Astrocyte (in vitro differentiated cells and primary cell): ENCODE data around the gene HAUS8. TPM values are rescaled to one million over a fixed set of nuclear protein-coding genes. Genes with fewer than 3 reads are reported as not detected.

Experiments used
- DNase-seq: peaks from one replicate; pipeline ENCODE4 v3.0.0-alpha.2; 2010; ENCODE audit warnings: low read depth
- FAIRE-seq: peaks from 2 replicates; lab custom pipeline; 2011; peaks lifted over from hg19 to GRCh38; lab: Jason Lieb, UNC
- H2AFZ ChIP-seq: 2 replicates; pipeline ENCODE4 v1.6.0; 2012; ENCODE audit warnings: low read depth, low read length, inconsistent platforms
- H3K27ac ChIP-seq: 2 replicates; pipeline ENCODE4 v1.5.1; 2011; ENCODE audit warnings: low read depth, low read length, inconsistent platforms
- H3K27me3 ChIP-seq: 2 replicates; pipeline ENCODE4 v1.6.0; 2011; ENCODE audit warnings: low read length, inconsistent platforms; ENCODE audit not compliant: insufficient read depth
- H3K36me3 ChIP-seq: 2 replicates; pipeline ENCODE4 v1.5.1; 2011; ENCODE audit warnings: low read length, inconsistent platforms; ENCODE audit not compliant: insufficient read depth
- H3K4me1 ChIP-seq: 2 replicates; pipeline ENCODE4 v1.5.1; 2011; ENCODE audit warnings: low read length, inconsistent platforms; ENCODE audit not compliant: insufficient read depth
- H3K4me2 ChIP-seq: 2 replicates; pipeline ENCODE4 v1.6.0; 2012; ENCODE audit warnings: low read length, inconsistent platforms
- H3K4me3 ChIP-seq: 2 replicates; pipeline ENCODE4 v1.5.1; 2011; ENCODE audit warnings: low read depth, mild to moderate bottlenecking, low read length, inconsistent platforms; ENCODE audit not compliant: insufficient read depth
- H3K79me2 ChIP-seq: 2 replicates; pipeline ENCODE4 v1.6.0; 2012; ENCODE audit warnings: mild to moderate bottlenecking, low read length, inconsistent platforms; ENCODE audit not compliant: insufficient read depth
- H3K9ac ChIP-seq: 2 replicates; pipeline ENCODE4 v1.6.0; 2012; ENCODE audit warnings: mild to moderate bottlenecking, low read length, inconsistent platforms
- H3K9me3 ChIP-seq: 2 replicates; pipeline ENCODE4 v1.5.1; 2012; ENCODE audit warnings: low read depth, mild to moderate bottlenecking, low read length, inconsistent platforms; ENCODE audit not compliant: insufficient read depth
- H4K20me1 ChIP-seq: 2 replicates; pipeline ENCODE4 v1.6.0; 2012; ENCODE audit warnings: low read length, inconsistent platforms; ENCODE audit not compliant: insufficient read depth
- H3K27ac Mint-ChIP-seq: one replicate; pipeline ENCODE4 v1.8.0; 2021; ENCODE audit warnings: mild to moderate bottlenecking, mixed read lengths; ENCODE audit not compliant: unreplicated experiment
- H3K27me3 Mint-ChIP-seq: one replicate; pipeline ENCODE4 v1.8.0; 2021; ENCODE audit warnings: low read depth, mixed read lengths; ENCODE audit not compliant: unreplicated experiment
- H3K36me3 Mint-ChIP-seq: one replicate; pipeline ENCODE4 v1.8.0; 2021; ENCODE audit warnings: low read depth, mixed read lengths; ENCODE audit not compliant: unreplicated experiment
- H3K4me1 Mint-ChIP-seq: one replicate; pipeline ENCODE4 v1.8.0; 2021; ENCODE audit warnings: low read depth, mixed read lengths; ENCODE audit not compliant: unreplicated experiment
- H3K4me3 Mint-ChIP-seq: one replicate; pipeline ENCODE4 v1.8.0; 2021; ENCODE audit warnings: mild to moderate bottlenecking, moderate library complexity, mixed read lengths; ENCODE audit not compliant: unreplicated experiment
- H3K9me3 Mint-ChIP-seq: one replicate; pipeline ENCODE4 v1.8.0; 2021; ENCODE audit warnings: mild to moderate bottlenecking, mixed read lengths; ENCODE audit not compliant: unreplicated experiment
- CTCF ChIP-seq: IDR thresholded peaks from 2 replicates; pipeline ENCODE4 v1.5.1; 2011; ENCODE audit warnings: low read depth, mild to moderate bottlenecking, inconsistent platforms, low read length, moderate library complexity; ENCODE audit not compliant: insufficient read depth
- EZH2 ChIP-seq: IDR thresholded peaks from 2 replicates; pipeline ENCODE4 v1.6.1; 2012; ENCODE audit warnings: mild to moderate bottlenecking, low read length, inconsistent platforms; ENCODE audit not compliant: insufficient read depth
- total RNA-seq: library from RNA; stranded (reverse); gene quantifications from 2 replicates; pipeline ENCODE4 v1.2.1, GENCODE V29; 2021

The HAUS8 gene
- total RNA-seq, 1 donor from 2014 or later, result 5.6 TPM

- no peak overlapping the region for H2AFZ ChIP-seq
- peaks cover 85% of the 10 kb centered on the region for H3K79me2 ChIP-seq
- FAIRE-seq, result no peak
Observed at GRCh38 chr19:17105556-17105955, 30.3 kb upstream of the HAUS8 start.

GRCh38 chr19:17104679-17105078 lies 29.4 kb upstream of the HAUS8 start:
- H3K9ac ChIP-seq, result no peak overlapping the region
- no peak overlapping the region for H3K4me2 ChIP-seq
- DNase-seq, result no peak
- no peaks in the 10 kb centered on the region for H3K27me3 Mint-ChIP-seq
- no peaks in the 10 kb centered on the region for H3K27me3 ChIP-seq
- peaks cover 34% of the 10 kb centered on the region for H3K4me1 Mint-ChIP-seq
- no peak overlapping the region for H3K27ac Mint-ChIP-seq
- H3K36me3 ChIP-seq, result peaks cover 17% of the 10 kb centered on the region
- no peak for FAIRE-seq
- H3K79me2 ChIP-seq, result peaks cover 85% of the 10 kb centered on the region
- H3K27ac ChIP-seq, result no peak overlapping the region
- no peak overlapping the region for H2AFZ ChIP-seq
- H3K4me1 ChIP-seq, result peaks cover 17% of the 10 kb centered on the region
- TF ChIP-seq EZH2 (no peak), CTCF (no peak)
- no peak overlapping the region for H3K4me3 Mint-ChIP-seq
- H3K9me3 ChIP-seq, result no peaks in the 10 kb centered on the region
- H4K20me1 ChIP-seq, result peaks cover 58% of the 10 kb centered on the region
- no peaks in the 10 kb centered on the region for H3K9me3 Mint-ChIP-seq
- H3K36me3 Mint-ChIP-seq, result peaks cover 28% of the 10 kb centered on the region
- H3K4me3 ChIP-seq, result no peak overlapping the region

More at GRCh38 chr19:17105556-17105955, 30.3 kb upstream of the HAUS8 start:
- H3K9ac ChIP-seq, result no peak overlapping the region
- DNase-seq, result no peak
- TF ChIP-seq CTCF (no peak), EZH2 (no peak)
- Mint-ChIP-seq H3K27me3 (no peaks in the 10 kb centered on the region), H3K4me1 (peaks cover 32% of the 10 kb centered on the region), H3K36me3 (peaks cover 30% of the 10 kb centered on the region), H3K4me3 (no peak overlapping the region), H3K27ac (no peak overlapping the region), H3K9me3 (no peaks in the 10 kb centered on the region)
- no peak overlapping the region for H3K4me3 ChIP-seq
- H3K36me3 ChIP-seq, result peaks cover 22% of the 10 kb centered on the region
- no peaks in the 10 kb centered on the region for H3K9me3 ChIP-seq
- H3K4me1 ChIP-seq, result peaks cover 17% of the 10 kb centered on the region
- H3K4me2 ChIP-seq, result no peak overlapping the region
- peaks cover 58% of the 10 kb centered on the region for H4K20me1 ChIP-seq
- H3K27me3 ChIP-seq, result no peaks in the 10 kb centered on the region
- no peak overlapping the region for H3K27ac ChIP-seq

- H3K36me3 Mint-ChIP-seq, result peaks cover 28% of the 10 kb centered on the region
- H3K4me1 Mint-ChIP-seq, result peaks cover 36% of the 10 kb centered on the region
- no peak overlapping the region for H3K4me3 ChIP-seq
- peak overlapping the region; percentile 47 for H3K27ac Mint-ChIP-seq
- H3K4me3 Mint-ChIP-seq, result no peak overlapping the region
- DNase-seq, result no peak
- H2AFZ ChIP-seq, result no peak overlapping the region
- H3K27ac ChIP-seq, result no peak overlapping the region
- FAIRE-seq, result no peak
- peaks cover 17% of the 10 kb centered on the region for H3K36me3 ChIP-seq
- no peak overlapping the region for H3K4me2 ChIP-seq
- peak; percentile 69 for TF ChIP-seq CTCF
- TF ChIP-seq EZH2, result no peak
- no peaks in the 10 kb centered on the region for H3K27me3 ChIP-seq
- no peak overlapping the region for H3K9ac ChIP-seq
- no peaks in the 10 kb centered on the region for H3K9me3 ChIP-seq
- peaks cover 12% of the 10 kb centered on the region for H3K4me1 ChIP-seq
- no peaks in the 10 kb centered on the region for H3K27me3 Mint-ChIP-seq
- peaks cover 94% of the 10 kb centered on the region for H3K79me2 ChIP-seq
- peaks cover 55% of the 10 kb centered on the region for H4K20me1 ChIP-seq
- no peaks in the 10 kb centered on the region for H3K9me3 Mint-ChIP-seq
Observed at GRCh38 chr19:17103177-17103576, 27.9 kb upstream of the HAUS8 start.
